NCI-H526 treated with DMSO at 0.1 percent for 48 hours (cell line): Measurements from ENCODE around the gene RELT.
A peak's percentile ranks its signal among the peaks of the same experiment; 100 is the strongest.

Experiments used
- DNase-seq: peaks from one replicate; lab custom pipeline; 2025; lab: John Stamatoyannopoulos, UW

The RELT gene

DNA sequence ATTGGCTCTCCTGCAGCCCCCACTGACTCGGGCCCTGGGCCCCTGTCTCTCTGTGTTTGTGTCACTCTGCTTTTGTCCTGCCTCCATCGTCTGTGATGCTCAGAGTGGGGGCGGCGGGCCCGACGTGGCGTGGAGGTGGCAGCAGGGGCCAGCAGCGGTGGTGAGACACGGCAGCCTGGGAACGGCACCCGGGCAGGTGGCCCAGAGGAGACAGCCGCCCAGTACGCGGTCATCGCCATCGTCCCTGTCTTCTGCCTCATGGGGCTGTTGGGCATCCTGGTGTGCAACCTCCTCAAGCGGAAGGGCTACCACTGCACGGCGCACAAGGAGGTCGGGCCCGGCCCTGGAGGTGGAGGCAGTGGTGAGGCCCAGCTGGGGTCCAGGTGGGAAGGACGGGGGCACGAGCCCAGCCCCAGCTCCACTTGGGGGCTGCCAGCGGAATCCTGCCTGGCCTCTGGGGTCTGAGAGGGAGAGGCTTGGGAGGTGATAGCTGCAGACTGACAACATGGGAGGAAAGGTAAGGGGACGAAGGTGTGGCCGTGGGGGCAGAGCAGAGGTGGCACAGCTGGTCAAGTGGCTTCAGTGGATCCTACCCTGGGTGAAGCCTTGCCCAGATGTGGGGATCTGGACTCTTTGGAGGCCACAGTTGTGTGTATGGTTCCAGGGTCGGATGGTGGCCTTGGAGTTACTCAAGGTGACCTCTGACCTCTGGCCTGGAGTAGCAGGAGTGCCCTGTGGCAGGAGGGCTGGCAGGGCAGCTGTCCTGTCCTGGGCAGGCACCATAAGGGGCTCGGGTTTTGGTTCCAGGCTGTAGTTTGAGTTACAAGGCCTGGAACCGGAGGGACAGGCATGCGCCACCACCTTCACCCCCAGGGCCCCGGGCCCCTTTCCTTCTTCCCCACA is 16.2 kb downstream of the RELT start:
- no peak for DNase-seq

DNA sequence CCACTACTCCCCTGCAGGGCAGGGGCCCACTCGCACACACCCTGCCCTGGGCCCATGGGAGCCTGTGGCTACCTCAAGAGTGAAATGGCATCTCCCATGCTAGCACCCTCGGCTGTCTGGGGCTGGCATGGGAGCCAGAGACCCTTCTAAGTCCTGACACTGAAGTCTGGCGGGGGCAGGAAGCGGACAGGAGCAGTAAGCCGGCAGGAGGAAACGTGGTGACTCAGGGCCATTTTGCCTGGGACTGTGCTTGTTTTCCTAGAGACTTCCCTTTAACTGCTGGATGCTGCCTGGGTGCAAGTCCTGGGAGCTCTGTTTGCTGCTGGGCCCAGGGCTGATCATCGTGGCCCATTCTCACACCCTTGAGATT is 16.8 kb downstream of the RELT start:
- DNase-seq = no peak

DNA sequence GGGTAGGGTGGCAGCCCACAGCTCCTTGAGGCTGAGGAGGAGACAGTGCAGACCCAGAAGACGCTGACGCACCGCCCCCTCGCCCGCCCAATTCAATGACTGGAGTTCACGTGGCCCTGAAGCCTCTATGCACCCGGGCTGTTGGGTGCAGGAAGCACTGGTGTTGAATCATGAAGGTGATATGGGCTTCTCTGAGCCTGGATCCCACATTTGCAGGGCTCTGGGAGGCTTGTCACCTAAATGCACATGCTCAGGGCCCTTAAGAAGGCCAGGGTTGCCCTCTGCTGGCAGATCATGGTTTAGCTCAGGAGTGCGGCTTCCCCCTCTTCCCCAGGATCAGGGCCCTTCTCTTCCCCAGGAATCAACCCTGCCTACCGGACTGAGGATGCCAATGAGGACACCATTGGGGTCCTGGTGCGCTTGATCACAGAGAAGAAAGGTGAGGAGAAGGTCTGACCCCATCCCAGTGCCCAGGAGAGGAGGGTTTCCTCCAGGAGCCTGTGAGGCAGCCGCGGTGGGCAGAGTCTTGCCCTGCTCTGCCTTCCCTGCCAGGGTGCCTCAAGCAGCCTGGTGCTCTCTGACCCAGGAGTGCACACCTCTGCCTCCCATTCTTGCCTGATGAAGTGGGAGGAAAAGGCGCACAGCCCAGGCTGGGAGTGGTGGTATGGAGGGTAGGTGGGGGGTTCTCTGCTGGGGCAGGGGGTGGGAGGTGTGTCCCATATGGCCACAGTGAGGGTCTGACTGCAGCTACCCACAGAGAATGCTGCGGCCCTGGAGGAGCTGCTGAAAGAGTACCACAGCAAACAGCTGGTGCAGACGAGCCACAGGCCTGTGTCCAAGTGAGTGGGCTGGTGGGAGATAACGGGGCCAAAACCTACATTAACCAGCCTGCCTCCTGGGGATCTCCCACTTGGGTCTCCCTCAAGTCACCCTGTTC is 17.5 kb downstream of the RELT start:
- DNase-seq = peak; percentile 65

DNA sequence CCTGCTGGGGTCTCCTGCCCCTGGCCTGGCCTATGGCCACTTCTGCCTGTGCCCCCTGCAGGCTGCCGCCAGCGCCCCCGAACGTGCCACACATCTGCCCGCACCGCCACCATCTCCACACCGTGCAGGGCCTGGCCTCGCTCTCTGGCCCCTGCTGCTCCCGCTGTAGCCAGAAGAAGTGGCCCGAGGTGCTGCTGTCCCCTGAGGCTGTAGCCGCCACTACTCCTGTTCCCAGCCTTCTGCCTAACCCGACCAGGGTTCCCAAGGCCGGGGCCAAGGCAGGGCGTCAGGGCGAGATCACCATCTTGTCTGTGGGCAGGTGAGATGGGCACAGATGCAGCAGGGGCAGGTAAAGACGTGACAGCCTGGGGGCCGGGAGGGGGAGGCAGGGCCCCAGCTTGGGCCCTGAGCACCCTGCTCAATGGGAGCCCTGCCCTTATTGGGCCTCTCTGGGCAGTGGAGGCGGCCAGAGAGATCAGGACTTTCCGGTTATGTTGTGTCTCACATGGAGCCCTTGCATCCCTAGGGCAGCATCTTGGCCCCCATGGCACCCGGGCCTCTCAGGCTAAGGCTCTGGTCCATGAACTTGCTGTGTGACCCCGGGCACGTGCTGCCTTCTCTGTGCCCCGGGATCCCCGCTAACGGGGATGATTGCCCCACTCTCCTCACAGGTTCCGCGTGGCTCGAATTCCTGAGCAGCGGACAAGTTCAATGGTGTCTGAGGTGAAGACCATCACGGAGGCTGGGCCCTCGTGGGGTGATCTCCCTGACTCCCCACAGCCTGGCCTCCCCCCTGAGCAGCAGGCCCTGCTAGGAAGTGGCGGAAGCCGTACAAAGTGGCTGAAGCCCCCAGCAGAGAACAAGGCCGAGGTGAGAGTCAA is 18.5 kb downstream of the RELT start:
- no peak for DNase-seq

DNA sequence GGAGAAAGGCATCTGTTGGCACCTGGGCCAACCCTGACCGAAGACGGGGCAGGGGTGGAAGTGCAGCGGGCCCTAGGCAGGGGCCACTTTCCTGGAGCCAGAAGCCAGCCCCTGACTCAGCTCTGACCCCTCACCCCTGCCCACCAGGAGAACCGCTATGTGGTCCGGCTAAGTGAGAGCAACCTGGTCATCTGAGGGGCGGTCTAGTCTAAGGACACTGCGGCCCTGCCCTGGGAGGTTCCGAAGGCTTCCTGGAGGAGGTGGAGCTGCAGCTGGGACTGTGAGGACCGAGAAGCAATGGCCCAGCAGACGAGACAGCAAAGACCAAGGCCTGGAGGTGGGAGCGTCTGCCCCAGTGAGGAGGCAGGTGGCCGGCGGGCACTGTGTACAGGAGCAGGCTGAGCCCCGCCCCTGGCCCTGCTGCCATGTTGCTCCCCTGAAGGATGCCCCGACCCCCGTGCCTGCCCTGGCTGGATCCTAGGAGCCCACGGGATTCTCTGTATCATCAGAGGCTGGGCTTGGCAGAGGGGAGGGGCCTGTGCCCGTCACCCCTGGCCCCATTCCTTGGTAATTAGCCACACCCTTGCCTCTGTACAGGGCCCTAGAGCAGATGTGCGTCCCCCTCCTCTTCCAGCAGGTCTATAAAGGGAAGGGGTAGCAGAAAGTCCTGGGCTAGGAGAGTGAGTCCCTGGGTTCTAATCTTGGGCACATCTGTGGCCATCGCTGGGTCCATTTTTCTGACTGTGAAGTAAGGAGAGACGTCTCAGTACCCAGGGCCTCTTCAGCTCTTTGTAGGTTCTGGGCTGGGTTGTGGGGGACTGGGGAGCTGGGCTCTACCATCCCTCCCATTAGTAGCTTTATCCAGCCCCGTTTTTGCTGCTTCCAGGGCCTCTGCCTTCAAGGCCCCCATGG is 19.4 kb downstream of the RELT start:
- DNase-seq = no peak

DNA sequence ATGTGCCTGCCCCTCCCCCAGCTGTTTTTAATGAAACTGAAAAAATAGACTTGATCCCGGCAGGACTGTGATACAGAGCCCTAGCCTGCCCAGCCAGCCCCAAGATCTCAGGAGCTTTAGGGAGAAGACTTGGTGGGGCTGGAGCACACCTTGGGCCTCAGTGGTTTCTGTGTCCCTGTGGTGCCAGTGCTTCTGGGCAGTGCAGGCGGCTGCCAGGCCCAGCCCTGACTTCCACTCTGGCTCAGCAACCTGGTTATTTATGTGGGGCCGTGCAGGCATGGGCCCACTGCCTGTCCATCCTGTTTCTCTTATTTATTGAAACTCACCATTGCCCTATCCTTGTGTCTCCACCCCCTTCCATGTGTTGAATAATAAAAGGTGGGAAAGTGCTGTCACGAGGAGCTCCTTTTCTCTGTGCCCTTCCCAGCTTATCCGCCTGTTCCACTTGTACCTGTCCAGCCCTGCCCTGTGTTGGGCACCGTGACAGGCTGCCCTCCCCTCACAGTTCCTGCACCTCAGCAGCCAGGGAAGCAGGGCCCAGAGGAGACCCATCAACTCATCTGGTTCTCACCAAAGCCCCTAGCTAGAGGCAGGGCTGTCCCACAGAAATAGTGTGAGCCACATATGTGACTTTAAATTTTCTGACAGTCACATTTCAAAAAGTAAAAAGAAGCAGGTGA is 20.2 kb downstream of the RELT start:
- no peak for DNase-seq

DNA sequence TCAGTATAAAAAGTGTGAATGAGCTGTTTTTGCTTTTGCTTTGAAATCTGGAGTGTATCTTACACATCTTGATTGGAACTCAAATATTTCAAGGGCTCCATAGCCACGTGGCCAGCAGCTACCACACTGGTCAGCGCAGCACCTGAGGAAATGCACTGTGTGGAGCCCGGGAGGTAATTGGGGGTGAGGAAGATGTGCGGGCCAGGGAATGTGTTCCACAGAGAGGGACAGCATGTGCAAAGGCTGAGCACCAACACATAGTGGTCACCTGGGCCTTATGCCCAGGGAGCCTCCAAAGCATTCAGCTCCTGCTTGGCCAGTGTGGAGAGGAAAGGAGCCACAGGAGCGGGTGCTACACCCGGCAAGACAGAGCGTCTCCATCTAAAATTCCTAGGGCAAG is 20.8 kb downstream of the RELT start:
- DNase-seq = no peak

DNA sequence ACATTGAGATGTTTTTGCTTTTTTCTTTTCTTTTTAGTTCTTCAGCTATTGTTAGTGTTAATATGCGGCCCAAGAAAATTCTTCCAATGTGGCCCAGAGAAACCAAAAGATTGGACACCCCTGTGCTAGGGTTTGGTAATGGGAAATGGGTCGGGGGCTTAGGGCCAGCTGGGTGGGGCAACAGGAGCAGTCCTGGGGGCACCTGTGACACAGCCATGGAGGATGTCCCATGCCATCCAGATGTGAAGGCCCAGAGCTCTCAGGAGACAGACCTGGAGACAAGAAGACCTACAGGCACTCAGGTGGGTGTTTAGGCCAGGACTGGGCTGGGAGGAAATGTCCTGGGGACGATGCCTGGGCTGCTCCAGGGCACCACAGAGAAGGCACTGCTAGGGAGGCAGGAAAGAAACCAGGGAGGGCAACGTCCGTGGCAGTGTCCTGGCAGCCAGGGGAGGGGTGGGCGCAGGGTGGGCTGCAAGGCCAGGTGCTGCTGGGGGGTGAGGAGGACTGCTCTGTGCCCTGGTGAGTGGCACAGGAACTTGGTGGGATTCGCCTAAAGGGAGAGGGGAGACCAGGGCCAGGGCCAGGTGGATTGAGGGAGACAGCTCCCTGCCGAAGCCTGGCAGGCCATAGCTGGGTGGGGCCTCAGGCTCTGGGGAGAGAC is 21.4 kb downstream of the RELT start:
- DNase-seq = no peak

DNA sequence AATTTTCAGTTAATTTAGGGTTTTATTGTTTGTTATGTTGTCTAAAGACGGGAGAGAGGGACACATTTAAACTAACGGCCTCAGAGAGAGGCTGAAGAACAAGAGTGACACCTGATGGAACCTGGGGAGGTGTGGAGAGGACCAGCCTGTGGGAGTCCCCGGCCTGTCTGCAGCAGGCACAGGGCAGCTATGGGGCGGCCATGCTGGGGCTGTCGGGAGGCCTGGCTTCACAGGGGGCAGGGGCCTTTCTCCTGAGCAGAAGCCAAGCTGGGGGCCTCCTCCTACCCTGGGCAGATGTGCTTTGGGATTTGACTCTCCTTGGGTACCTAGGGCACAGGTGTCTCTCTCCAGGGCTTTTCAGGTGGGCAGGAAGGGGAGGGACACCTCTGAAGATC is 21.9 kb downstream of the RELT start:
- DNase-seq = no peak

DNA sequence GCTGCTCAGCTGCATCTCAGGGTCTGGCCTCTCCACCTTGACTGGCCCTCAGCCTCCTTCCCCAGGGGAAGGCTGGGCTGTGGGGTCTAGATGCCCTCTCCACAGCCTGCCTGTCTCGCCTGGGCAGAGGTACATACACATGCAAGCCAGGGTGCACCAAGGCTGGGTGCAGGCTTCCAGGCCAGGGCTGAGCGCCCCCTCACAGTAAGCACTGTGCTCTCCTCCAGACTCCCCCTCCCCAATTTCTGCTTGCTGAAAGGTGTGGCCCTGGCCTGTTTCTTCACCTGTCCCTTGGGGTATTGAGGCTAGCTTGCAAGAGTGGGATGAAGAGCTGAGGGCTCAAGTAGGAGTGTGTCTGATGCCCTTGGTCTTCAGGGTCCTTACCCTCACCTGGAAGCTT is 22.5 kb downstream of the RELT start:
- DNase-seq = no peak

DNA sequence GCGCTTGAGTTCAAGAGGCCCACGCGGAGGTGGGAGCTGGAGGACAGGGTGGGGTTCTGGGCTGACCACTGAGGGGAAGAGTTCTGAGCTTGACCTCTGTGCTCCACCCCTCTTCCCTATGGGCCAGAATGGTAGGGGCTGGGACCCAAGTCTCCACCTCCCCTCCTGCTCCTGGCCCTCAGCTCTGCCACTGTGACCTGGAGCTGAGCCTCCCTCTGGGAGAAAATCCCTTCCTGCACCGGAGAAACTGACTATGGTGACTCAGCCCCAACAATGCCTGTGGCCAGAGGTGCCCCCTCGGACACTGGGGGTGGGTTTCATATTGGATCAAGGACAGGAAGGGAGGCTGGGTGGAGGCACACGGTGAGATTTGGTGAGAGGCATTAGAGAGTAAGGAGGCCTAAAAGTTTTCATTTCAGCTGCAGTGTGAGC is 23.0 kb downstream of the RELT start:
- DNase-seq = no peak

DNA sequence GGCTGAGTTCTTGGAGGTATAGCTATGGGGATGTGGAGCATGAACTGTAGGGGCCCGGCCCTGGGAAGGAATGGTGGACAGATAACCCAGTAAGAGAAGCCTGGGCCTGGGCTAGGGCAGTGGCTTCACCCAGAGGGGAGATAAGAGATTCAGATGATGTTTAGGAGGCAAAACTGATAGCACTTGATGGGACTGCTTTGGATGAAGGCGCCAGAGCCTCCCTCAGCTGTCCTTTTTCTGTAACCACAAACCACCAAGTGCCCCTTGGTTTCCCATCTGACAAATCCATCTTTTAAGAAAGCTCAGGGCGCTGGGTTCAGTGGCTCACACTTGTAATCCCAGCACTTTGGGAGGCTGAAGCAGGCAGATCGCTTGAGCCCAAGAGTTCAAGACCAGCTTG is 23.4 kb downstream of the RELT start:
- DNase-seq = no peak

DNA sequence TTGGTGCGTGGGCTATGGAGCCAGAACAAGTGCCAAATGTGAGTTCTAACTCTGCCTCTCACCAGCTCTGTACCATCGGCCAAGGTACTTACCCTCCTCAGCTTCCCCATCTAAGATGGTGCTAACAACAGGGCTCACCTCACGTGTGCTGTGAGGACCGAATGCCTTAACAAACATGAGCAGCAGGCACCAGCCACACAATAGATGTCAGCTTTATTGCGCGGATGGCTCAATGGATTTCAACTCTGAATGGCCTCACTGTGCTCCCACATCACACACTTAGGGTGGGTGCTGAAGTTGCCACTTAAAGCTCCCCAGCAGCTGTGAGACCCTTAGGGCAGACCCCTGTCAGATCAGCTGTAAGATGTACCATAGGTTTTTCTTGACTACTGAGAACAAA is 24.1 kb downstream of the RELT start:
- no peak for DNase-seq

DNA sequence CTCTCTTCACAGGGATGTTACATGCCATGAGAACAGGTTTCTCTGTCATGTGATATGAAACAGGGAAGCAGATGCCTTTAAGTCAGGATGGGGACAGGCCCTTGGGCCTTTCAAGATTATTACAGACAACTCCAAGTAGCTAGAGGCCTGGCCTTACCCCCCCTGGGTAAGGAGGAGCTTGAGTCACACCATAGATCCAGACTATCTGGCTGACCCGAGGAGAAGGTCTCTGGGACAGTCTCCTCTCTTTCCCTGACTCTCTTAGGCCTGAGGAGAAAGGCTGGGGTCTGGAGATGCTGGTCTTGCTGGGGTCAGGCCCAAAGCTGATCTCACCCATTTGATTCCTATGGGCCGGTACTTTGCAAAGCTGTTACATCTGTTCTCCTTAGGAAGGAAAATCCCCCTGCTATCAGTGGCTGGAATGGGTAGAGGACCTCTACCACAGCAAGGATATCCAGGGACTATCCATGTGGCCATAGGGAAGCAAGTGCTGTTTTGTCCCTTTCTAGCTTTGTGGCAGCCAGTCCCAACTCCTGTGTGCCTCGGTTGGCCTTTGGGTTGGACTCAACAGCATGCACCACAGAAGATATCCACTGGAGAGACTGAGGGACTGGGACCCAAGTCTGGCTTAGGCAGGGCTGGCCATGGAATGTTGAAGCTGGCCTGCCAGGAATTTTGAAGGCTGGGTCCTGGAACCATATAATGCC is 25.2 kb downstream of the RELT start:
- DNase-seq = no peak

DNA sequence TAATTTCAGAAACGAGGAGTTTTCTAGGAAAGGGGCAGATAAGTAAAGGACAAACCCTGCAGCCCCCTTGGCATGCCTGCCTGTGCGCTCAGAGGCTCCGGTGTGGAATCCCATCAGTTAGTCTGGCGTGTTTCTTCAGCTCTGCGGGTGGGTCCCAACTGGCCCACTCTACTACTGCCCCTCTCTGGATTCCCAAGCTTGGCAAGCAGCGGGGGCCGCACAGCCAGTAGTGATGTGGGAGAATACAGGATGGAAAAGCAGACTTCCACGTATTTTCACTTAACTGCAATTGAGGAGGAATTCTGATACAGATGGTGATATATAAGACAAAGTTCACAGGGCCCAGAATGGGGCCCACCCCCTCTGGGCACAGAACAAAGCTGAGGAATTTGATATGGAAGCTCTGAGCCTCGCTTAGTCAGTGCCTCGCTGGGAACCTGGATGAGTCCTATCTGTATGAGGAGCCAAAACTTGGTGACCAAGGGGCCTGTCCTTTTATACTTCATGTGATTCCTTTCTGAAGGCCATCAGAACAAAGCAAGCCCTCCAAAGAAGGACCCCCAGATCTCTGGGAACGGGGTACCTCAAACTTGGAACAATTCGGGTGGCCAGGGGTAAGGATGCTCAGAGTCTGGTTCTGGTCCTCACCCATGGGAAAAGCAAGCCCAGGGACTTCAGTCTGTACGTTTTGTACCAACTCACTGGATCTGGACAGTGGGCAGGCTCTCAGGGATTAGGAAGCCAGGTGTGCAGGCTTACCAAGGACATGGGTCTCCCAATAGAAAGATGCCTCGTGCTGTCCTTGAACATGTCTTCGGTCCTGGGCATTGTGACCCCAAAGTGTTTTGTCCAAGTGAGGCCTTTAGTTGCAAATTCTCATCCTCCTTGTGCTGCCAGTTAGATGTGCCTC is 26.0 kb downstream of the RELT start:
- DNase-seq = no peak

DNA sequence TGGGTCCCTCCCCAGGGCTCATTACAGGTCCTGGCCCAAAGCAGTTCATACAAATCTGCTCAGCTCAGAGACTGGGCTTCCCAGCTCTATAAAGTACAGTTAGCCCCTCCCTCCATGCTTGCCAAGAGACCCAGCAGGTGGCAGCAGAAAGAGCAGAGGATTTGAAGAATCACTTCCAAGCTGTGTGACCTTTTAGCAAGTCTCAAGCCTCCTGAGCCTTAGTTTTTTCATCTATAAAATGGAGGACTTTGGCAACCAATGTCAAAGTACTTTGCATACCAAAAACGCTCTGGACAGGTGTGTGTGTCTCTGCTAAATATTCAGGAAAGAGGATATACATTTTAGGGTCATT is 26.6 kb downstream of the RELT start:
- DNase-seq = no peak

DNA sequence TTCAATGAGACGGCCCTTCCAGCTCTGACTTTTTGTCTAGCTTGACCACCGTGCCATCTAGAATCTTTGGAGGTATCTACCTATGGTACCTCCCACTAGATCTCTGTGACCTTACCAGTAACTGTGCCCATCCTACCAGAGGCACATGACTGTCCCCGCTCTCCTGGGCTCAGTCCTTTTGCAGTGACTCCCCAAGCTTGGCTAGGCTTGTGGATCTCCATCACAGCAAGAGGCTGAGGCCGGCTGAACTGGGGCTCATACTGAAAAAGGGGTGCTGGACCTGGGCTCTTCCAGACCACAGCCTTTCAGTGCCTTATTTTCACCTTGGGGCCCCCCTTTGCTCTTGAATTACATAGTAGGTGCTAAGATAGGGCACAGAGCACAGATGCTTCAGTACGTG is 27.3 kb downstream of the RELT start:
- no peak for DNase-seq

DNA sequence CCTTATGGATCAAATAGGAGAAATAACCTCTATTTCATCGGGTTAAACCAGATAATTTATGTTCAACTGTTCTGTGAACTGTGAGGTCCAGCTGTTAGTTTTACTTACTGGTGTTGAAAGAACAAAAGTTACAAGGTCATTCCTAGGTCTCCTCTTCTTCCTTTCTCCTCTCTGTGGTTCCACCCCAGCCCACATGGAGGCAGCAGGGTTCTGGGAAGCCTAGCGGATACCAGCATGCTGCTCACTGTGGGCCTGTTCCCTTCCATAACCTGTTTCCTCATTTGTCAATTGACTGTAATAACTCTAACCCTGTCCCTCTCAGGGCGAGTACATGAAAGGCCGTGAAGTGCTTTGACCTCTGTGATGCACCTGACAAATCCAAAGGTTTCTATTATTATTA is 27.8 kb downstream of the RELT start:
- no peak for DNase-seq
